CD4-positive, alpha-beta T cell treated with Interleukin-4 for 4 hours (primary cell): Measurements from ENCODE around the gene CCBE1.

Source experiments
- DNase-seq: peaks from one replicate; pipeline ENCODE4 v3.0.0-alpha.2; 2020

CCBE1 gene

GRCh38 chr18:59610546-59611140 is 86.6 kb downstream of the CCBE1 start:
- DNase-seq, result no peak

- no peak for DNase-seq
These were observed 87.6 kb downstream of the CCBE1 start for GRCh38 chr18:59609654-59610053.

- no peak for DNase-seq
These were observed 89.8 kb downstream of the CCBE1 start for GRCh38 chr18:59607471-59607870.

- DNase-seq, result no peak
These were observed 90.2 kb downstream of the CCBE1 start for GRCh38 chr18:59607078-59607379.

GRCh38 chr18:59606193-59607077 is 90.8 kb downstream of the CCBE1 start:
- no peak for DNase-seq

- DNase-seq, result no peak
These were observed 91.5 kb downstream of the CCBE1 start for GRCh38 chr18:59605633-59606192.

GRCh38 chr18:59604877-59605276 is 92.3 kb downstream of the CCBE1 start:
- no peak for DNase-seq

- no peak for DNase-seq
These were observed 100.2 kb downstream of the CCBE1 start for GRCh38 chr18:59597049-59597448.

GRCh38 chr18:59593291-59593717 is 103.9 kb downstream of the CCBE1 start:
- no peak for DNase-seq

GRCh38 chr18:59592624-59593023 is 104.6 kb downstream of the CCBE1 start:
- DNase-seq, result no peak

GRCh38 chr18:59582395-59582794 is 114.8 kb downstream of the CCBE1 start:
- DNase-seq, result no peak

- no peak for DNase-seq
These were observed 117.7 kb downstream of the CCBE1 start for GRCh38 chr18:59579509-59579908.

- no peak for DNase-seq
These were observed 119.9 kb downstream of the CCBE1 start for GRCh38 chr18:59577386-59577655.

- DNase-seq, result no peak
These were observed 120.5 kb downstream of the CCBE1 start for GRCh38 chr18:59576541-59577385.

- DNase-seq, result no peak
These were observed 121.2 kb downstream of the CCBE1 start for GRCh38 chr18:59575995-59576394.

GRCh38 chr18:59573962-59574361 is 123.3 kb downstream of the CCBE1 start:
- no peak for DNase-seq

- DNase-seq, result no peak
These were observed 125.3 kb downstream of the CCBE1 start for GRCh38 chr18:59571902-59572301.

- DNase-seq, result no peak
These were observed 126.4 kb downstream of the CCBE1 start for GRCh38 chr18:59570796-59571195.

GRCh38 chr18:59570101-59570775 is 127.0 kb downstream of the CCBE1 start:
- no peak for DNase-seq

- no peak for DNase-seq
These were observed 127.8 kb downstream of the CCBE1 start for GRCh38 chr18:59569390-59569791.

- DNase-seq, result no peak
These were observed 129.8 kb downstream of the CCBE1 start for GRCh38 chr18:59567431-59567830.

- no peak for DNase-seq
These were observed 130.7 kb downstream of the CCBE1 start for GRCh38 chr18:59566533-59566971.

GRCh38 chr18:59565957-59566356 is 131.3 kb downstream of the CCBE1 start:
- no peak for DNase-seq
